Muscle layer of colon (tissue), 2 donors: ENCODE measurements around the gene CEBPG.

Experiments
- H3K27ac ChIP-seq: one replicate; pipeline ENCODE4 v1.7.0; 2013; ENCODE audit warnings: low read depth, mild to moderate bottlenecking, low read length, moderate library complexity
- H3K27me3 ChIP-seq, 2 donors: one replicate each; pipeline ENCODE4 v1.7.0; 2013; ENCODE audit warnings: low read length in 2 of 2, mild to moderate bottlenecking in 2 of 2; ENCODE audit not compliant: insufficient read depth in 2 of 2, control insufficient read depth in 1 of 2
- H3K36me3 ChIP-seq: one replicate; pipeline ENCODE4 v1.7.0; 2013; ENCODE audit warnings: mild to moderate bottlenecking, low read length; ENCODE audit not compliant: insufficient read depth
- H3K4me1 ChIP-seq: one replicate; pipeline ENCODE4 v1.7.0; 2013; ENCODE audit warnings: mild to moderate bottlenecking, low read length; ENCODE audit not compliant: insufficient read depth
- H3K4me3 ChIP-seq, 2 donors: one replicate each; pipeline ENCODE4 v1.7.0; 2013; ENCODE audit warnings: low read length in 2 of 2, low read depth in 1 of 2, mild to moderate bottlenecking in 1 of 2, moderate library complexity in 1 of 2
- H3K9ac ChIP-seq: one replicate; pipeline ENCODE4 v1.7.0; 2013; ENCODE audit warnings: low read length
- H3K9me3 ChIP-seq: one replicate; pipeline ENCODE4 v1.7.0; 2013; ENCODE audit warnings: mild to moderate bottlenecking, low read length
- donor health status: abdominal sarcoma.
- donor health status: Adenocarcinoma of cecum.

Gene CEBPG

GRCh38 chr19:33392341-33393285 is 19.1 kb downstream of the CEBPG start:
- H3K27ac ChIP-seq = no peak overlapping the region
- no peak overlapping the region for H3K4me3 ChIP-seq
- H3K4me1 ChIP-seq = peaks cover 58% of the 10 kb centered on the region
- no peaks in the 10 kb centered on the region for H3K36me3 ChIP-seq
- no peak overlapping the region for H3K9ac ChIP-seq
- H3K9me3 ChIP-seq = no peaks in the 10 kb centered on the region
- H3K27me3 ChIP-seq = no peaks in the 10 kb centered on the region

GRCh38 chr19:33393286-33394005 is 19.9 kb downstream of the CEBPG start:
- Histone ChIP-seq H3K9me3 (no peaks in the 10 kb centered on the region), H3K27me3 (no peaks in the 10 kb centered on the region), H3K4me1 (peaks cover 54% of the 10 kb centered on the region), H3K9ac (no peak overlapping the region), H3K4me3 (no peak overlapping the region), H3K27ac (no peak overlapping the region), H3K36me3 (no peaks in the 10 kb centered on the region)

GRCh38 chr19:33394006-33394722 is 20.7 kb downstream of the CEBPG start:
- no peaks in the 10 kb centered on the region for H3K9me3 ChIP-seq
- peaks cover 47% of the 10 kb centered on the region for H3K4me1 ChIP-seq
- no peak overlapping the region for H3K9ac ChIP-seq
- H3K27ac ChIP-seq = no peak overlapping the region
- no peak overlapping the region for H3K4me3 ChIP-seq
- H3K36me3 ChIP-seq = no peaks in the 10 kb centered on the region
- H3K27me3 ChIP-seq = no peaks in the 10 kb centered on the region

- Histone ChIP-seq H3K9me3 (no peaks in the 10 kb centered on the region), H3K36me3 (no peaks in the 10 kb centered on the region), H3K4me3 (no peak overlapping the region), H3K27me3 (no peaks in the 10 kb centered on the region), H3K4me1 (peaks cover 39% of the 10 kb centered on the region), H3K9ac (no peak overlapping the region), H3K27ac (no peak overlapping the region)
These were observed 21.4 kb downstream of the CEBPG start for GRCh38 chr19:33394723-33395560.

- H3K27me3 ChIP-seq = no peaks in the 10 kb centered on the region
- no peak overlapping the region for H3K9ac ChIP-seq
- no peak overlapping the region for H3K27ac ChIP-seq
- H3K9me3 ChIP-seq = no peaks in the 10 kb centered on the region
- no peaks in the 10 kb centered on the region for H3K36me3 ChIP-seq
- no peak overlapping the region for H3K4me3 ChIP-seq
- peaks cover 30% of the 10 kb centered on the region for H3K4me1 ChIP-seq
These were observed 22.3 kb downstream of the CEBPG start for GRCh38 chr19:33395561-33396550.

GRCh38 chr19:33396701-33397535 is 23.4 kb downstream of the CEBPG start:
- H3K27me3 ChIP-seq = no peaks in the 10 kb centered on the region
- H3K27ac ChIP-seq = no peak overlapping the region
- H3K4me1 ChIP-seq = peaks cover 19% of the 10 kb centered on the region
- no peak overlapping the region for H3K9ac ChIP-seq
- no peaks in the 10 kb centered on the region for H3K36me3 ChIP-seq
- no peak overlapping the region for H3K4me3 ChIP-seq
- no peaks in the 10 kb centered on the region for H3K9me3 ChIP-seq

GRCh38 chr19:33397536-33398360 is 24.2 kb downstream of the CEBPG start:
- Histone ChIP-seq H3K27ac (no peak overlapping the region), H3K4me1 (peaks cover 11% of the 10 kb centered on the region), H3K9ac (no peak overlapping the region)

GRCh38 chr19:33398361-33399060 is 25.0 kb downstream of the CEBPG start:
- no peaks in the 10 kb centered on the region for H3K27me3 ChIP-seq
- H3K4me1 ChIP-seq = peaks cover 10% of the 10 kb centered on the region
- H3K9ac ChIP-seq = no peak overlapping the region
- H3K27ac ChIP-seq = no peak overlapping the region
- no peaks in the 10 kb centered on the region for H3K36me3 ChIP-seq
- no peaks in the 10 kb centered on the region for H3K9me3 ChIP-seq
- H3K4me3 ChIP-seq = no peak overlapping the region

More at GRCh38 chr19:33397536-33398360, 24.2 kb downstream of the CEBPG start:
- Histone ChIP-seq H3K4me3 (no peak overlapping the region), H3K9me3 (no peaks in the 10 kb centered on the region), H3K36me3 (no peaks in the 10 kb centered on the region), H3K27me3 (no peaks in the 10 kb centered on the region)
